Erythroblast (primary cell): ENCODE measurements around the gene ABCC3.

Source experiments
- DNase-seq, 2 experiments: peaks; one replicate each; lab custom pipeline; 2025; lab: John Stamatoyannopoulos, UW
- GATA1 ChIP-seq: IDR thresholded peaks from 2 replicates; pipeline ENCODE4 v1.6.1; 2011; ENCODE audit warnings: low read depth, mild to moderate bottlenecking, control low read depth, low read length, moderate library complexity
- POLR2A ChIP-seq: IDR thresholded peaks from 2 replicates; pipeline ENCODE4 v1.6.1; 2011; ENCODE audit warnings: mild to moderate bottlenecking, low read length

ABCC3 gene

DNA sequence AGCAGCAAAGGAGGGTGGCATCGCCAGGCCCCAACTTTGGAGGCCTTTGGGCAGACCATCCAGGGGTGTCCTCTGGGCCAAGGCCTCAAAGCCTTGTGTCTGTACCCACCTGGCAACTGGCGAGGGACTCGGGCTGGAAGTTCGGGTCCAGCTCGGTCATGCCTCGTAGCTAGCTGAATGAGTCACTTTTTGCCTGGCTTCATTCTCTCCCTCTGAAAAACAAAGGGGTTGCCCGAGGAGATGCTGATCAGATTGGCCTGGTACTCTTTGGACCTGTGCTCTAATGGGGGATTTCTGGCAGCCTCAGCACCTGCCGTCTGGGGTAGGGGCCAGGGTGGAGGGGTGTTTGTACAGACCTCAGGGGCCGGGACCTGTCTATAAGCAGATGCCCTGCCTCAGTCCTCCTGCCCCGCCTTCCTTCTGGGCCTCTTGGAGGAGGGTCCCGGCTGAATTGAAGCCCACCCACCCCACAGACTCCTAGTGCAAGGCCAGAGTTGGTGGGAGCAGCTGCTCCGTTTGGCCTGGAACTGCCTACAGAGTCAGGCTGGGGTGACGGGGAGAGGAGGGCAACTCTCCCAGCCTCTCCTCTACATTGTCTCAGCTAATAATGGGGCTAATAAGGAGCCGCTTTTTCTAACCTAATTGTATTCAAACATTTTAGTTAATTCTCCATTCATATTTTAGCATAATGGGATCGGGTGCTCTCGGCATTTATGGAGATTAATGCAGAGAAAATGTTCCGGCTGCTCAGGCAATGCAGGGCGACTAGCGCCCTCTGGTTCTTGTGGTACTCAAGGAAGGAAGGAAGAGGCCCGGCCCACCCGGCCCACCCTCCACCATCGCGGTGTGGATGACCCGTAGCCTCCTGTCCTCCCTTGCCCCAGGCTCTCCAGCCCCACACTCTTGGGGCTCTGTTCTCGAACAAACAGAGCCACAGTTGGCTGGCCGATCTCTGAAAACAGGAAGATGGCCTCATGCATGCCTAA, 21.4 kb upstream of the ABCC3 start:
- TF ChIP-seq POLR2A = no peak
- no peak for TF ChIP-seq GATA1
- peak in 1 of 2 experiments; percentile 8 for DNase-seq

- TF ChIP-seq POLR2A (no peak), GATA1 (no peak)
- no peak for DNase-seq
Measured at GRCh38 chr17:50614471-50615051, 20.1 kb upstream of the ABCC3 start.

- no peak for TF ChIP-seq GATA1
- TF ChIP-seq POLR2A = no peak
- no peak for DNase-seq
Measured at GRCh38 chr17:50615828-50616227, 18.9 kb upstream of the ABCC3 start.

GRCh38 chr17:50618300-50618699, 16.4 kb upstream of the ABCC3 start:
- TF ChIP-seq POLR2A (no peak), GATA1 (no peak)
- DNase-seq = no peak

DNA sequence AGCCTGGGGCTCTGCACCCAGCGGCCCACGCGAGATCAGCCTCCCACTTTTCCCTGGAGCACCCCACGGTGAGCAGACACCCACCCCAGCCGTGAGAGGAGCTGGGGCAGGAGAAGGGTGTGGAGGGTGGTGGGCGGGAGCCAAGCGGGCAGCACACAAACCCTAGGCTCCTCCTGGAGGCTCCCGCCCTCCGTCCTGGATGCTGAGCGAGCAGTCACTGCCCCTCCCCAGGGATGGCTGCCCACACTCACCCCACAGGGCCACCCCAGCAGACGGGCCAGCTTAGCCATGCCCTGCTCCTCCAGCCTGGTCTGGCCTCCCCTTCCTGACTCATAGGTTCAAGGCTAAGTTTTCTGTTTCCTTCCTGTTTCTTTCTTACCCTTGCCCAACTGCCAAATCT, 15.7 kb upstream of the ABCC3 start:
- TF ChIP-seq POLR2A (no peak), GATA1 (no peak)
- no peak for DNase-seq

DNA sequence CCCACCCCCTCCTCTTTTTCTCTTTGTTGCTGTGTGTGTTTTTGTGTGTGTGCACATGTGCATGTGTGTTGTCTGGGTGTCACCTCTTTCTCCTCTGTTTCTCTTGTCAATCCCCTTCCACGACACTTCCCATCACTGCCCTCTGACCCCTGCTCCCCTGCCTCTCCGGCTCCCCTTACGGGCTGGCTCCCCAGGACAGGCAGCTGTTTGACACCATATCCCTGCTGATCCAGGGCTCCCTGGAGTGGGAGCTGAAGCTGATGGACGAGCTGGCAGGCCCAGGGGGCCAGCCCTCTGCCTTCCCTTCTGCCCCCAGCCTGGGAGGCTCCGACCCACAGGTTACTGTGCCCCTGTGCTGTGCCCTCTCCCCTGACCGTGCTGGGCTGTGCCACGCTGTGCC, 15.2 kb upstream of the ABCC3 start:
- TF ChIP-seq GATA1 = no peak
- no peak for TF ChIP-seq POLR2A
- no peak for DNase-seq

- no peak for DNase-seq
- TF ChIP-seq GATA1 (no peak), POLR2A (no peak)
Measured at GRCh38 chr17:50620237-50620636, 14.4 kb upstream of the ABCC3 start.

DNA sequence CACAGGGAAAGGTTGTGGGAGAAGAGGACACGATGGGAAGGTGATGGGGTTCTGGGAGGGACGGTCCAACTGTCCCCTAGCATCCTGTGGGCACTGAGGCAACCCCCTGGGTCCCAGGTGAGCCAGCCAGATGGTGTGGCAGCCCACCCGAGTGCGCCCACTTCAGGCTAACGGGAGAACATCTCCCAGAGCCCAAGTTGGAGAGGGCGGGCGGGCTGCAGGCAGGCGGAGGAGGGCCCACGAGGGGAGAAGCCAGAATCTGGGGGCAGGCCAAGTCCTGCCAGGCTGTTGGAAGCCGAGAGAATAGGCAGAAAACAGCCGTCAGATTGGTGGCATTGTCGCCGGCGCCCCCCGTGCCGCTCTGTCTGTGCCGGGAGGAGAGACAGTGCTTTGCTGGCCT, 13.8 kb upstream of the ABCC3 start:
- DNase-seq = no peak

DNA sequence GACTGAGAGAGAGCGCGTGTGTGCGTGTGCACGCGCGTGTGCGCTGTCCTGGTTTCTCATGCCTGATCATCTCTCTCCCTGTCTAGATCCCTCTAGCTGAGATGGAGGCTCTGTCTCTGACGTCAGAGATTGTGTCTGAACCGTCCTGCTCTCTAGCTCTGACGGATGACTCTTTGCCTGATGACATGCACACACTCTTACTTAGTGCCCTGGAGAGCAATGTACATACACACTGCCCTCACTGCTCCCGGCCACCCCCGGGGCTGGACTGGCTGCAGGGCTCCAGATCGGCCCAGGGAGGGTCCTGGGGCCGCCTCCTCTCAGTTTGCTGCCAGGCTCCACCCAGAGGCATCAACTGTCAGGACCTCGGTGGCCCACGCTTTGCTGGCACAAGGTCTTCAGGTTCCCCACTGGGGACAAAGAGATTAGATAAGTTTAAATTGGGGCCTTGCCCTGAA, 13.1 kb upstream of the ABCC3 start:
- TF ChIP-seq GATA1 = no peak
- TF ChIP-seq POLR2A = no peak
- DNase-seq = peak; percentile 26 to 38

More for the DNA sequence above, 13.8 kb upstream of the ABCC3 start:
- no peak for TF ChIP-seq GATA1
- no peak for TF ChIP-seq POLR2A

DNA sequence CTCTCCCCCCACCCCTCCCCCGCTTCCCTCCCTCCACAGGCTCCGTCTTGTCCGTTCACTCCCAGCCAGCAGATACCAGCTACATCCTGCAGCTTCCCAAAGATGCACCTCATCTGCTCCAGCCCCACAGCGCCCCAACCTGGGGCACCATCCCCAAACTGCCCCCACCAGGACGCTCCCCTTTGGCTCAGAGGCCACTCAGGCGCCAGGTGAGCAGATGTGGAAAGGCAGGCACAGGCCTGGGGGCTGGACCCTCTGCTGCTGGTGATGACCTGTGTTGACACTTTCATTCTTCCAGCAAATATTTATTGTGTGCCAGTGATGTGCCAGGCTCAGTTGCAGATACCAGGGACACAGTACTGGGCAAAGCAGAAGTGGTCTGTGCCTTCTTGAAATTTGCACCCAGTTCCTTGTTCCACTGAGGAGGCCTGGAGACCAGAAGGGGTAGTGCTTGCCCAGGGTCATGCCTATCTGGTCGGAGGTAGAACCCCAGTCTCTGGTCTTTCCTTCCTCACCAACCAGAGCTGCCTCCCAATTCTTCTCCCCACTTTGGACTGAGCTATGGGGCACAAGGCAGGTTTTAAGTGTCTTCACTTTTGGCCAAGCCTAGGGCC, 10.3 kb upstream of the ABCC3 start:
- TF ChIP-seq GATA1 (no peak), POLR2A (no peak)
- no peak for DNase-seq

DNA sequence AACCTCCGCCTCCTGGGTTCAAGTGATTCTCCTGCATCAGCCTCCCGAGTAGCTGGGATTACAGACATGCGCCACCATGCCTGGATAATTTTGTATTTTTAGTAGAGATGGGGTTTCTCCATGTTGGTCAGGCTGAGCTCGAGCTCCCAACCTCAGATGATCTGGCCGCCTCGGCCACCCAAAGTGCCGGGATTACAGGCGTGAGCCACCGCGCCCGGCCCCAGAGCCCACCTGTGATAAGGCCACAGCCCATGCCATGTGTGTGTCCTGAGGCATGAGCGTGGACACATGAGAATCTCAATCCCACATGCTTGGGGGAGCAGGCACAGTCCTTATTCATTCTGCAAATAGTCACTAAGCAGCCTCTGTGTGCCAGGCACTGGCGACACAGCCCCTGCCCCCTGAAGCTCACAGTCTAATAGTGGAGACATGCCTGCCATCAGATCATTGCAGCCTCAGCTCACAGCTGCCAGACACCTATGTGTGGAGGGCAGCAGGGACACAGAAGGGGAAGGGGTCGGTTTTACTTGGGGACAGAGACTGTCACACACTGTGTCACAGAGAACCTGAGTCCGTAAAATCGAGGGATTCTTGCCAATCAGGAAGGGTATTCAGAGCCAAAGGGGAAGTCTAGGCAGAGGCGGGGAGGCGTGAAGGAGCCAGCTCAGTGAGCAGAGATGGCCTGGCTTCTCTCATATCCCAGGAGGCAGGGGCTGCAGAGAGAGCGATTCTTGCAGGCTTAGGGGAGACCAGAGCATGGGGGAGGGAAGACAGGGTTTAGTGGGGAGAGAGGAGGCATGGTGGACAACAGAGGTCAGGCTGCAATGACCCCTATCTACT, 9.4 kb upstream of the ABCC3 start:
- no peak for DNase-seq
- TF ChIP-seq POLR2A (no peak), GATA1 (no peak)

DNA sequence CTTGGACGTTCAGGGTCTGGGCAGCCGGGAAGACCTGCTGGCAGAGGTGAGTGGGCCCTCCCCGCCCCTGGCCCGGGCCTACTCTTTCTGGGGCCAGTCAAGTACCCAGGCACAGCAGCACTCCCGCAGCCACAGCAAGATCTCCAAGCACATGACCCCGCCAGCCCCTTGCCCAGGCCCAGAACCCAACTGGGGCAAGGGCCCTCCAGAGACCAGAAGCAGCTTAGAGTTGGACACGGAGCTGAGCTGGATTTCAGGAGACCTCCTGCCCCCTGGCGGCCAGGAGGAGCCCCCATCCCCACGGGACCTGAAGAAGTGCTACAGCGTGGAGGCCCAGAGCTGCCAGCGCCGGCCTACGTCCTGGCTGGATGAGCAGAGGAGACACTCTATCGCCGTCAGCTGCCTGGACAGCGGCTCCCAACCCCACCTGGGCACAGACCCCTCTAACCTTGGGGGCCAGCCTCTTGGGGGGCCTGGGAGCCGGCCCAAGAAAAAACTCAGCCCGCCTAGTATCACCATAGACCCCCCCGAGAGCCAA, 8.6 kb upstream of the ABCC3 start:
- TF ChIP-seq POLR2A = no peak
- TF ChIP-seq GATA1 = no peak
- peak; percentile 71 to 77 for DNase-seq

GRCh38 chr17:50627036-50627781, 7.5 kb upstream of the ABCC3 start:
- TF ChIP-seq GATA1 = no peak
- TF ChIP-seq POLR2A = no peak
- DNase-seq = no peak
